ENCODE results near the gene EPAS1.

DNA sequence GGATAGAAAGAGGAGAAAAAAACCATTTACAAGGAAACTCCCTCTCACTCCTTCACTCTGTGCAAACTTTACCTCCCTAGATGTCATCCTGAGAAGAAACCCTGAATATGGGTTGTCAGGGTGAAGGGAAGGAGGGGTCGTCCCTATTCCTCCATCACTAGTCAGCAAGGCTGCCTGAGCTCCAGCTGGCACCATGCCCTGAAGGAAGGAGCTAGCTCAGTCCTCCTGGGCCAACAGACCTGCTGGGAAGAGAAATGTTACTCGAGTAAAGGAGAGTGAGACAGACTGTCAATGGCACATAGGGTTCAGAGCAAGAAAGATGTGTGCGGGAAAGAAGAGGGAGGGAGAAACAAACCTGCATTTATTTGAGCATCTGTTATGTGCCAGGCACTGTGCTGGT is 18.3 kb upstream of the EPAS1 start:
- TF ChIP-seq EZH2 (IDR thresholded peaks at IDR 0.05; ENCODE audit: insufficient read depth, poor library complexity, severe bottlenecking), result no peak
- no peak for TF ChIP-seq EZH2phosphoT487 (IDR thresholded peaks at IDR 0.05; ENCODE audit: insufficient read depth, low read depth)
